Prostate gland (tissue), 2 donors: Measurements from ENCODE around the gene LIPN. TPM values are rescaled to one million over a fixed set of nuclear protein-coding genes. Genes with fewer than 3 reads are reported as not detected.

Source experiments
- DNase-seq: peaks from one replicate; pipeline ENCODE4 v3.0.0-alpha.2; 2019; ENCODE audit warnings: low spot score
- H3K27ac ChIP-seq, 2 donors: fragments of 200-600 bp; sonication (generic); 2 replicates each; pipeline ENCODE4 v1.5.1; 2017 to 2019
- H3K27me3 ChIP-seq: fragments of 200-600 bp; sonication (generic); replicated peaks from 2 replicates; pipeline ENCODE4 v1.5.1; 2019; ENCODE audit not compliant: insufficient read depth
- H3K36me3 ChIP-seq, 2 donors: fragments of 200-600 bp; sonication (generic); 1 replicate in 1 of 2; 2 replicates in 1 of 2; pipeline versions ENCODE4 v1.5.1 to v1.8.1; 2017 to 2019
- H3K4me1 ChIP-seq: fragments of 200-600 bp; sonication (generic); replicated peaks from 2 replicates; pipeline ENCODE4 v1.5.1; 2019
- H3K4me3 ChIP-seq, 2 donors: fragments of 200-600 bp; sonication (generic); 2 replicates each; pipeline ENCODE4 v1.5.1; 2017 to 2019
- H3K9me3 ChIP-seq: fragments of 200-600 bp; sonication (generic); 2 replicates; pipeline ENCODE4 v1.5.1; 2017
- CTCF ChIP-seq, 4 experiments: fragments of 200-600 bp in 2 of 4; fragments of 450-650 bp in 2 of 4; sonication (generic) in 2 of 4; IDR thresholded peaks; 1 replicate in 3 of 4; 2 replicates in 1 of 4; pipeline ENCODE4 v1.5.1; 2016 to 2019; ENCODE audit warnings: antibody characterized with exemption in 4 of 4, mild to moderate bottlenecking in 2 of 4, moderate library complexity in 2 of 4
- POLR2A ChIP-seq: fragments of 450-650 bp; IDR thresholded peaks from one replicate; pipeline ENCODE4 v1.6.1; 2016; ENCODE audit warnings: antibody characterized with exemption, mild to moderate bottlenecking
- POLR2AphosphoS5 ChIP-seq: sonication (generic); formaldehyde crosslinking; IDR thresholded peaks from one replicate; pipeline ENCODE4 v1.6.1; 2017; ENCODE audit warnings: antibody characterized with exemption
- WGBS: methylation state at CpG from one replicate; pipeline ENCODE4 v1.1.5; 2018; 5-methylcytosine and 5-hydroxymethylcytosine counted together
- intact Hi-C: fragments of 100-400 bp; cut with DNase I; formaldehyde crosslinking; loops from one replicate; pipeline ENCODE4 v1.14.2; 2022
- total RNA-seq, 2 donors: library from RNA; depleted of rRNA; stranded (reverse); fragments of >200 nt; gene quantifications; one replicate each; pipeline ENCODE4 v1.1.0, GENCODE V29; 2016

Gene LIPN
- total RNA-seq, 2 donors from 2014 or later, result not detected

GRCh38 chr10:88827671-88828070, 67.9 kb downstream of the LIPN start:
- TF ChIP-seq CTCF (IDR thresholded peaks at IDR 0.05), result no peak
- no peak for TF ChIP-seq POLR2A
- TF ChIP-seq POLR2AphosphoS5, result no peak
- Histone ChIP-seq H3K36me3 (no peaks in the 10 kb centered on the region), H3K4me3 (no peak overlapping the region), H3K27ac (no peak overlapping the region), H3K9me3 (no peaks in the 10 kb centered on the region), H3K27me3 (no peaks in the 10 kb centered on the region), H3K4me1 (no peaks in the 10 kb centered on the region)
- DNase-seq, result no peak
- WGBS, result 82% methylated on average over 2 of the region's 2 CpGs
- intact Hi-C loops, result no loop called here

- DNase-seq, result no peak
- TF ChIP-seq CTCF (IDR thresholded peaks at IDR 0.05) (no peak), POLR2A (no peak), POLR2AphosphoS5 (no peak)
- no peaks in the 10 kb centered on the region for H3K9me3 ChIP-seq
- H3K4me1 ChIP-seq, result no peaks in the 10 kb centered on the region
- H3K36me3 ChIP-seq, result no peaks in the 10 kb centered on the region
- no peak overlapping the region for H3K27ac ChIP-seq
- intact Hi-C loops, result no loop called here
- 86% methylated on average over 1 of the region's 1 CpG for WGBS
- no peak overlapping the region for H3K4me3 ChIP-seq
- H3K27me3 ChIP-seq, result no peaks in the 10 kb centered on the region
Observed at GRCh38 chr10:88828310-88828709, 68.5 kb downstream of the LIPN start.

Other genes starting within 250 kb of the LIPN start
- gene RNLS, start 176.7 kb upstream of the LIPN start, total RNA-seq, result 10 to 100 TPM; 21.7 to 31.8 TPM
- under 1 TPM; 0.09 to 0.17 TPM for gene LIPJ, start 173.3 kb upstream of the LIPN start, total RNA-seq
- gene LIPF, start 95.6 kb upstream of the LIPN start, total RNA-seq, result not detected
- not detected for gene LIPK, start 53.8 kb upstream of the LIPN start, total RNA-seq
- not detected for gene LIPM, start 42.7 kb downstream of the LIPN start, total RNA-seq
- 1 to 10 TPM; 2.8 to 3.1 TPM for gene ANKRD22, start 91.8 kb downstream of the LIPN start, total RNA-seq
- gene STAMBPL1, start 120.2 kb downstream of the LIPN start, total RNA-seq, result 1 to 10 TPM; 3.6 to 5.8 TPM
- 1,000 to 10,000 TPM; 1,024 to 1,957 TPM for gene ACTA2, start 192.8 kb downstream of the LIPN start, total RNA-seq
- 10 to 100 TPM; 13.7 to 17.7 TPM for gene FAS, start 230.8 kb downstream of the LIPN start, total RNA-seq